Stimulated activated naive CD8-positive, alpha-beta T cell treated with anti-CD3 and anti-CD28 coated beads, Interleukin-15, Interleukin-2, amounts not matched to agents 100 ng/mL and 50 ng/mL, for 24 hours (primary cell): Measurements from ENCODE around the gene TET1.
A peak's percentile ranks its signal among the peaks of the same experiment; 100 is the strongest.
"Not testable (repeated sequence)": the region's sequence is repeated elsewhere in the genome, so short reads cannot be mapped to it uniquely, and the experiment has no call there.

ENCODE experiments used
- H3K27ac Mint-ChIP-seq: one replicate; pipeline ENCODE4 v1.8.0; 2021; ENCODE audit warnings: mild to moderate bottlenecking, mixed read lengths
- H3K27me3 Mint-ChIP-seq: one replicate; pipeline ENCODE4 v1.8.0; 2021; ENCODE audit warnings: mixed read lengths
- H3K36me3 Mint-ChIP-seq: one replicate; pipeline ENCODE4 v1.8.0; 2021; ENCODE audit warnings: low read depth, mixed read lengths
- H3K4me1 Mint-ChIP-seq: one replicate; pipeline ENCODE4 v1.8.0; 2021; ENCODE audit warnings: low read depth, mixed read lengths
- H3K4me3 Mint-ChIP-seq: one replicate; pipeline ENCODE4 v1.8.0; 2021; ENCODE audit warnings: mild to moderate bottlenecking, mixed read lengths
- H3K9me3 Mint-ChIP-seq: one replicate; pipeline ENCODE4 v1.8.0; 2021; ENCODE audit warnings: mixed read lengths

Gene TET1

GRCh38 chr10:68586606-68587305 lies 26.6 kb downstream of the TET1 start:
- H3K9me3 Mint-ChIP-seq: no peaks in the 10 kb centered on the region
- H3K27me3 Mint-ChIP-seq: no peaks in the 10 kb centered on the region
- H3K4me3 Mint-ChIP-seq: no peak overlapping the region
- H3K27ac Mint-ChIP-seq: no peak overlapping the region
- H3K36me3 Mint-ChIP-seq: no peaks in the 10 kb centered on the region
- no peaks in the 10 kb centered on the region for H3K4me1 Mint-ChIP-seq

- no peaks in the 10 kb centered on the region for H3K36me3 Mint-ChIP-seq
- no peak overlapping the region for H3K4me3 Mint-ChIP-seq
- H3K9me3 Mint-ChIP-seq: no peaks in the 10 kb centered on the region
- no peak overlapping the region for H3K27ac Mint-ChIP-seq
- H3K27me3 Mint-ChIP-seq: no peaks in the 10 kb centered on the region
- peaks cover under 1% of the 10 kb centered on the region for H3K4me1 Mint-ChIP-seq
Measured at GRCh38 chr10:68594405-68594804, 34.3 kb downstream of the TET1 start.

GRCh38 chr10:68595513-68595912 lies 35.4 kb downstream of the TET1 start:
- Mint-ChIP-seq H3K27me3 (no peaks in the 10 kb centered on the region), H3K9me3 (no peaks in the 10 kb centered on the region), H3K36me3 (no peaks in the 10 kb centered on the region), H3K4me1 (peaks cover 11% of the 10 kb centered on the region), H3K27ac (no peak overlapping the region), H3K4me3 (no peak overlapping the region)

GRCh38 chr10:68597407-68597806 lies 37.3 kb downstream of the TET1 start:
- H3K4me1 Mint-ChIP-seq: peaks cover 30% of the 10 kb centered on the region
- no peaks in the 10 kb centered on the region for H3K36me3 Mint-ChIP-seq
- no peak overlapping the region for H3K27ac Mint-ChIP-seq
- H3K9me3 Mint-ChIP-seq: no peaks in the 10 kb centered on the region
- H3K4me3 Mint-ChIP-seq: no peak overlapping the region
- no peaks in the 10 kb centered on the region for H3K27me3 Mint-ChIP-seq

- Mint-ChIP-seq H3K27ac (no peak overlapping the region), H3K27me3 (no peaks in the 10 kb centered on the region), H3K36me3 (no peaks in the 10 kb centered on the region), H3K4me1 (peaks cover 32% of the 10 kb centered on the region), H3K4me3 (no peak overlapping the region), H3K9me3 (no peaks in the 10 kb centered on the region)
Measured at GRCh38 chr10:68598978-68599770, 39.0 kb downstream of the TET1 start.

- no peaks in the 10 kb centered on the region for H3K36me3 Mint-ChIP-seq
- H3K4me1 Mint-ChIP-seq: peaks cover 32% of the 10 kb centered on the region
- H3K9me3 Mint-ChIP-seq: no peaks in the 10 kb centered on the region
- H3K4me3 Mint-ChIP-seq: peak overlapping the region; percentile 87
- no peaks in the 10 kb centered on the region for H3K27me3 Mint-ChIP-seq
- H3K27ac Mint-ChIP-seq: no peak overlapping the region
Measured at GRCh38 chr10:68599771-68600040, 39.6 kb downstream of the TET1 start.

- peaks cover 32% of the 10 kb centered on the region for H3K4me1 Mint-ChIP-seq
- H3K27ac Mint-ChIP-seq: peak overlapping the region; percentile 86
- H3K9me3 Mint-ChIP-seq: no peaks in the 10 kb centered on the region
- no peaks in the 10 kb centered on the region for H3K36me3 Mint-ChIP-seq
- H3K4me3 Mint-ChIP-seq: peak overlapping the region; percentile 87
- H3K27me3 Mint-ChIP-seq: no peaks in the 10 kb centered on the region
Measured at GRCh38 chr10:68600041-68600778, 40.1 kb downstream of the TET1 start.

- H3K27me3 Mint-ChIP-seq: no peaks in the 10 kb centered on the region
- H3K4me3 Mint-ChIP-seq: no peak overlapping the region
- peak overlapping the region; percentile 3 for H3K27ac Mint-ChIP-seq
- no peaks in the 10 kb centered on the region for H3K36me3 Mint-ChIP-seq
- no peaks in the 10 kb centered on the region for H3K9me3 Mint-ChIP-seq
- peaks cover 32% of the 10 kb centered on the region for H3K4me1 Mint-ChIP-seq
Measured at GRCh38 chr10:68601501-68602265, 41.5 kb downstream of the TET1 start.

- peaks cover 32% of the 10 kb centered on the region for H3K4me1 Mint-ChIP-seq
- no peaks in the 10 kb centered on the region for H3K36me3 Mint-ChIP-seq
- no peak overlapping the region for H3K27ac Mint-ChIP-seq
- H3K4me3 Mint-ChIP-seq: no peak overlapping the region
- no peaks in the 10 kb centered on the region for H3K9me3 Mint-ChIP-seq
- no peaks in the 10 kb centered on the region for H3K27me3 Mint-ChIP-seq
Measured at GRCh38 chr10:68602434-68602833, 42.3 kb downstream of the TET1 start.

GRCh38 chr10:68603766-68604165 lies 43.6 kb downstream of the TET1 start:
- peaks cover 32% of the 10 kb centered on the region for H3K4me1 Mint-ChIP-seq

GRCh38 chr10:68604441-68604840 lies 44.3 kb downstream of the TET1 start:
- H3K27ac Mint-ChIP-seq: no peak overlapping the region
- no peaks in the 10 kb centered on the region for H3K9me3 Mint-ChIP-seq
- H3K4me1 Mint-ChIP-seq: peaks cover 32% of the 10 kb centered on the region
- no peak overlapping the region for H3K4me3 Mint-ChIP-seq
- H3K36me3 Mint-ChIP-seq: no peaks in the 10 kb centered on the region
- no peaks in the 10 kb centered on the region for H3K27me3 Mint-ChIP-seq

More at GRCh38 chr10:68603766-68604165, 43.6 kb downstream of the TET1 start:
- no peaks in the 10 kb centered on the region for H3K27me3 Mint-ChIP-seq
- H3K4me3 Mint-ChIP-seq: no peak overlapping the region
- no peak overlapping the region for H3K27ac Mint-ChIP-seq
- H3K36me3 Mint-ChIP-seq: no peaks in the 10 kb centered on the region
- H3K9me3 Mint-ChIP-seq: no peaks in the 10 kb centered on the region

GRCh38 chr10:68606918-68607317 lies 46.8 kb downstream of the TET1 start:
- Mint-ChIP-seq H3K4me3 (no peak overlapping the region), H3K27ac (no peak overlapping the region), H3K27me3 (no peaks in the 10 kb centered on the region), H3K4me1 (peaks cover 7% of the 10 kb centered on the region), H3K9me3 (no peaks in the 10 kb centered on the region), H3K36me3 (no peaks in the 10 kb centered on the region)

- not testable (repeated sequence) for H3K36me3 Mint-ChIP-seq
Measured at GRCh38 chr10:68610023-68610422, 49.9 kb downstream of the TET1 start.

GRCh38 chr10:68611227-68611626 lies 51.1 kb downstream of the TET1 start:
- Mint-ChIP-seq H3K4me3 (no peak overlapping the region), H3K27me3 (no peaks in the 10 kb centered on the region), H3K4me1 (no peaks in the 10 kb centered on the region), H3K9me3 (no peaks in the 10 kb centered on the region), H3K36me3 (no peaks in the 10 kb centered on the region), H3K27ac (no peak overlapping the region)

More at GRCh38 chr10:68610023-68610422, 49.9 kb downstream of the TET1 start:
- H3K27me3 Mint-ChIP-seq, H3K4me3 Mint-ChIP-seq, H3K27ac Mint-ChIP-seq, H3K4me1 Mint-ChIP-seq, H3K9me3 Mint-ChIP-seq: not testable (repeated sequence)

- H3K4me3 Mint-ChIP-seq, H3K36me3 Mint-ChIP-seq, H3K9me3 Mint-ChIP-seq, H3K27me3 Mint-ChIP-seq, H3K27ac Mint-ChIP-seq, H3K4me1 Mint-ChIP-seq: not testable (repeated sequence)
Measured at GRCh38 chr10:68613974-68614373, 53.8 kb downstream of the TET1 start.
